NCI-H82 (cell line): ENCODE measurements around the gene OGG1.
"Not testable (repeated sequence)": the region's sequence is repeated elsewhere in the genome, so short reads cannot be mapped to it uniquely, and the experiment has no call there.

ENCODE experiments used
- DNase-seq: peaks from one replicate; lab custom pipeline; 2025; lab: John Stamatoyannopoulos, UW

Gene OGG1

DNA sequence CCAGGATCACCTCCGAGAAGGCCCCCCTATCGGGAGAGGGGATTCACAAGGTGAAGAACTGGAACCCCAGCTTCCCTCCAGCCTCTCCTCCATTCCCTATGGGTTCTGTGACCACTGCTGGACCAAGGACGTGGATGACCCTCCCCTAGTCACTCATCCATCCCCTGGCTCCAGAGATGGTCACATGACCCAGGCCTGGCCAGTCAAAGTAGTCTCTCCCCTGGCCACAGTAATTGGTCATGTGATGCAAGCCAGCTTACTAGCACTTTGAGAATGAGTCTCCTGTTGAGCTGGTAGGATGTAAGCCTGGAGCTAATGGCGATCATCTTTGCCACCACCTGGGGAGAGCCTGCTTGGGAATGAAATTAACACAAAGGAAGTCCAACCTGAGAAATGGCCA, 16.1 kb downstream of the OGG1 start:
- DNase-seq = no peak

DNA sequence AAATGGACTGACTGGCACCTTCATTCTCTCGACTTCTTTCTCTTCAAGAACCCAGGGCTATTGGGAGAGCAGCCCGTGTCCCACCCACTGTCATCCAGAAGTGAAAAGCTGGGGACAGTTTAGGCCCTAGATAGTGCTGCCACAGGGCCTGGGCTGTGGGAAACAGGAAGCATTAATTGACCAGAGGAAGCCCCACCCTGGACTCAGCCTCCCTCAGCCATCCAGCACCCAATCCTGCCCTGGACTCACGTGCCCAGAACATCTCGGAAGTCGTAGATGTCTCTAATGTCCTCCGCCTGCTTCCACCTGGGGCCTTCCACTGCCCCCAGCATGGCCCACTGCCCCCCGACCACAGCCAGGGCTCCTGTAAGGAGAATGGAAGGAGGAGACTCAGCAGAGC, 17.7 kb downstream of the OGG1 start:
- DNase-seq = no peak

DNA sequence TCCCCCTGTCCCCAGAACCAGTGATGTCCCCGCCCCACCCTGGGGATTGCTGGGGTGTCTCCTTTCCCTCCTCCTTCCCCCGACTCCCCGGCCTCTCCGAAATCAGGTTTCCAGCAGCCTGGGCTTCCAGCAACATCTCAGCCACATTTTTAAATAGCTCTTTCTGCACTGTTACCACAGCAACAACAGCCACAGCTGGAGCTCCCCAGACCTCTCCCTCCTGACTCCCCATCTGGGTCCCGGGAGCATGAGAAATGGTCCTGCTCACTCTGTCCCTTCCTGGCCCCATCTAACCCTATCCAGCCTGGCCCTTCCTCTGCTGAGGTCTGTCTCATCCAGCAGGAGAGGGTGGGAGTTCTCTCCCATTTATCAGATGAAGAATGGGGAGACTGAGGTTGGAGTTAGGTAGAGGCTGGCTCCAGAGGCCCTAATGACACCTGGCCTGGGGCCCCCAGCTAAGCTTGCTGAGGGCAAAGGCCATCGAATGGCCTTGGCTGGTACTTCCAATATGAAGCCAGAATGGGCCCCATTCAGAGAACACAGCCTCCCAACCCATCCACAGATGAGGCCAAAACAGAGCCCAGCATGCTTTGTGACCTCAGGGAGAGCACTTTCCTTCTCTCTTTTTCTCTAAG, 18.5 kb downstream of the OGG1 start:
- no peak for DNase-seq

GRCh38 chr3:9769012-9769411, 19.3 kb downstream of the OGG1 start:
- no peak for DNase-seq

DNA sequence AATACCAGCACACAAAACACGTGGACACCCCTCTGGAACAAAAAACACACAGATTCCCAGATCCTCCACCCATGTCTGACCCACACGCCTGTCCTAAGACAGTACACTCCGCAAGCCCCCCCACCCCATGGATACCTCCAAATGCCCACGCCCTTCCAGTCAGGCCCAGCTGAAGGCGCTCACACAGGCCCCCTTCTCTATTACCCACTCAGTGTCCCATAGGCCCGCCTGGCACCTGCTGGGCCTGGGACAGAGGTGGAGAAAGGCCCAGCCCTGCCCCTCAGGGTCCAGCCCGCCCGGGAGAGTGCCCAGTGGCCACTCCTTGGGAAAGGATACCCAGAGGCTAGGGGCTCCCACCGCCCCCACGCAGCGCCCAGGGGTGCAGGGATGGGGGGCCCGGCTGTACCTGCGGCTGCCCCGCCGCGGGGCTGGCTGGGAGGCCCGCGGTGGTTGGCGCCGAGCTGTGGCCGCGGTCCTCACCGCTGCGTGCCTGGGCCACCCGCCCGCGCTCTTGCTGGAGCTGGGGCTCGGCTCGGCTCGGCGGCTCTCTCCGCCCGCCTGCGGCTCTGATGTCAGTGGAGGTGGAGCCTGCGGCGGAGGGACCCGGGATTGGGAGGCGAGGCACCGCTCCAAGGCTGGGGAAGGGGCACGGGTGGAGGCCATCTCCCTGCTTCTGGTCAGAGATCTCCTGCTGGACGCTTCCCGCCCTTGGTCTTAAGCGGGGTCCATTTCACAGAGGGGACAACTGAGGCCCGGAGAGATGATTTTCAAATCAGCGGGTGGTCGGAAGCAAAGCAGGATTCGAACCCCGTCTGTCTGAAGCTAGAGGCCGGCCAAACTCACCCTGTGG, 19.9 kb downstream of the OGG1 start, which contains the start of gene CAMK1:
TSS of gene CAMK1 (minus strand) at position 522 of the 850 bp plus-strand sequence. CDS start 2,198 bp downstream, outside the sequence.
- peak; percentile 59 for DNase-seq

DNA sequence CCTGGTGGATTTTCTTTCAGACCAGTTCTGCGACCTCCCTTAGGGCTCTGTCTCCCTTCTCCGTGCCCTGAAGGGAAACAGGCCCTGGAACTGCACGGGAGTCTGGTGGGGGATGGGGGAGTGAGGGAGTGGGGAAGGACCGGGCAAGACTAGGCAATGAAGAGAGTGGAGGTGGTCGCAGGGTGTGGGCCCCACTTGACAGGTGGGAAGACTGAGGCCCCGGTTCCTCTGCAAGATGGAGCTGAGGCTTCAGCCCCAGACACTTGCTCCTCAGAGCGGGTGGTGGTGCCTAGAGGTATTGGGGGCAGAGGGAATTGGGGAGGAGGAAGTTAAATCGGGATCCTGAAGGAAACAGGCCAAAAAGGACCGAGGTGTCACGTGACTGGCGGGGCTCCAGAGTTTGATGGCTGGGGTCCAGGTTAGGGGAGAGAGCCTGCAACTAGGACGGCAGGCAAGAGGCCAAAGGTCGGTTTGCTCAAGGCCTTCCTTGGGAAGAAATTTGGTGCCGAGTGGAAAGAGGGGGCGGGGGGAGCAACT, 20.6 kb downstream of the OGG1 start:
- DNase-seq = no peak

- DNase-seq = not testable (repeated sequence)
These were observed 21.3 kb downstream of the OGG1 start for GRCh38 chr3:9771007-9771406.

DNA sequence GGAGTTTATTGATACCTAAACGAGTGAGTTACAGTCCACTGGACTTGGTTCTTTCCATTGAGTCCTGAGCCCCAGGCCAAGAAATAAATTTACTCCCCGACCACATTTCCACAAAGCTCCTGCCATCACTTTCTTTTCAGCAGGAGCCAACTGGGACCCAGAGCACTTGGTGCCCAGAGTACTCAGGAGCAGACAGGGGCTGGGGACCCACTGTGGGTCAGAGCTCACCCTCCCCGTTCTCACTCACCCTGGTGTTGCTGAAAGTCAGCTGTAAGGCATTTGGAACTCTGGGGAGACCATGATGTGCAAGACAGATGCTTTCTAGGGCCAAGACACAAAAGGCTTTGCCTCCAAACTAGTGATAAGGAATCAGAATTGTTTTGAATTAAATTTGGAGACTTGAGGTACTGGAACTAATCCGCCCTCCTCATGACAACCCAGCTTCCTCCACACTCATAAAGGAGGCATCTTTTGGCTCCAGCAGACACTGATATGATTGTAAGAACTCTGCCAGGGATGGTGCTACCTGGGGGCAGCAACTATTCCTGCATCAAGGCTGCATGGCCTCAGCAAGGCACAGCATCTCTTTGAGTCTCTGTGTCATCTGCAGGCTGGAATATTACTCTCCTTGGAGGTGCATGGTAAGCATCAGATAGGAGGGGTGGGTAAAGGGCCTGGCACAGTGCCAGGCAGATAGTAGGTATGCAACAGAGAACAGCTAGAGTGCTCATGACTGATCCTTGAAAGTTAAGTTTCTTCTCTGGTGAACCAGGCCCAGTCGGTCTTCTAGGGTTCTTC, 27.3 kb downstream of the OGG1 start:
- no peak for DNase-seq

DNA sequence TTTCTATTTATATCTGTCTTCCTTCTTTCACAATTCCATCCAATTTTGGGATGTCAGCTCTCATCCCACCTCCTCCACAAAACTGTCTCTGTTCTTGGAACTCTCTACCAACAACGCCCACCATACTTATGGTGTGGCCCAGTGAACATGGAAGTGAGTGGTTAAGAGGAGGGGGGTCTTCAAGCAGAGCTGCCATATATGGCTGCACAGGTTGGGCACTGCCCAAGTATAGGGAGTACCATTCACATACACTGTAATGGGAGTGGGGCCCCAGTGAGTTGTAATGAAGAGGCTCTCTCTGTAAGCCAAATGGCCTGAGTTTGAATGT, 27.9 kb downstream of the OGG1 start:
- no peak for DNase-seq

DNA sequence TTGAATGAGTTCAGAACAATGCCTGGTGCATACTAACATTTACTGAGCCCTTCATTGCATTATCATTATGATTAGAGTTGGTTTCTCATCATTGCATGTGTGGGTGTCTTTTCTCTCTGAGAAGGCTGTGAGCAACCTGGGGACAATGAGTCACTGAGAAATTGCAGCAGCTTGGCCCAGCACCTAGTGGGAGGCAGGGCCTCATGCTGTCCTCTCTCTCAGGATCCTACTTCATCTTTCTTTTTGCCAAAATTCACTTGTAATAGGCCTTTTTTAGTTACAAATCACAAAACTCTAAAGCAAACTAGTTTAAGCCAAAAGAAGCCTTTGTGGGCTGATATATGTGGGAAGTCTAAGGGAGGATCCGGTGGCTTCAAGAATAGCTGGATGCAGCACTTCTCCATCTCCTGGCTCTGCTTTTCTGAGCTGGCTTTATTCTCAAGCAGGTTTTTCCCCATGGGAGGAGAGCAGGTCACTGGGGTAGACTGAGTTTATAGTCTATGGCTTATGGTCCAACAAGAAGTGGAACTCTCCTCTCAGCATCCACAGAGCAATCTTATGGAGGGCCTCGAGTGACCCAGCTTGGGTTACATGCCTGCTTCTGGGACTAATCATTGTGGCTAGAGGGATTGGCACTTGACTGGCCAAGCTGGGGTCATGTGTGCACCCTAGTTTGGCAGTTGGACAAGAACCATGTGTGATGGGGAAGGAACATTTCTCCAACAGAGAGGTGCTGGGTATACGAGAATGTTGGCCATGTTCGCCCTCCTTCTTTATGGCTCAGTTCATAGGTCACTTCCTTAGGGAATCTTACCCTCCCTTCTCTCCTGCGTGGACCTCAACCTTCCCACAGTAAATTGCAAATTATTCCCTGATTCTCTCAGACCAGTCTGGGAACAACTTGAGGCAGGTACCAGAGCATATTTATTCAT, 28.7 kb downstream of the OGG1 start:
- no peak for DNase-seq

DNA sequence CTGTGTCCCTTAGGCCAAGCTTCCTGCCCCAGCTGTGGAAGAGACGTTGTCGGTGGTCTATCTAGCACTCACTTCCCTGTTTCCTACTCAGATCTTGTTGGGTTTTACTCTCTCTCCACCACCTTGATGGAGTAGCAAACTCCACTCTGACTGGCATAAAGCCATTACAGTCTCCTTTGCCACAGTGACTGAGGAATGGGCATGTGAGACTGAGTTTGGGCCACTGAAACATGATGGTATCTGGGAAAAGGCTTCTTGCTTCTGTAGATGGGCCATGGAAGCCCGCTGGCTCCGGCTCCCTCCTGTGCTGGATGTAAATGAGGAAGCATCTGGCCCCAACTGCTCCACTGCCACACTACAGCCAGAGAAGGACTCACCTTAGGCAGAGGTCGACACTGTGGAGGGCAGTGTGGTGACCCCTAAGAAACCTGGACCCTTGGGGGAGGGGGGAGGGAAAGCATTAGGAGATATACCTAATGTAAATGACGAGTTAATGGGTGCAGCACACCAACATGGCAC, 29.4 kb downstream of the OGG1 start:
- DNase-seq = no peak

- no peak for DNase-seq
These were observed 30.1 kb downstream of the OGG1 start for GRCh38 chr3:9779721-9780457.

GRCh38 chr3:9780458-9780812, 30.7 kb downstream of the OGG1 start:
- DNase-seq = no peak

DNA sequence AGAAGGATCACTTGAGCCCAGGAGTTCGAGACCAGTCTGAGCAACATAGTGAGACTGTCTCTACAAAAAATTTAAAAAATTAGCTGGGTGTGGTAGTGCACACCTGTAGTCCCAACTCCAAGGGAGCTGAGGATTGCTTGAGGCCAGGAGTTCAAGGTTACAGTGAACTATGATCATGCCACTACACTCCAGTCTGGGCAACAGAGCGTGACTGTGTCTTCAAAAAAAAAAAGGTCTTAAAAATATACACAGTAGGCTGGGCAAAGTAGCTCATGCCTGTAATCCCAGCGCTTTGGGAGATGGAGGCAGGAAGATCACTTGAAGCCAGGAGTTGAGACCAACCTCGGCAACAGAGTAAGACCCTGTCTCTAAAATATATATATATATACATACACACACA, 31.2 kb downstream of the OGG1 start:
- DNase-seq = no peak

- no peak for DNase-seq
These were observed 31.8 kb downstream of the OGG1 start for GRCh38 chr3:9781551-9781950.

DNA sequence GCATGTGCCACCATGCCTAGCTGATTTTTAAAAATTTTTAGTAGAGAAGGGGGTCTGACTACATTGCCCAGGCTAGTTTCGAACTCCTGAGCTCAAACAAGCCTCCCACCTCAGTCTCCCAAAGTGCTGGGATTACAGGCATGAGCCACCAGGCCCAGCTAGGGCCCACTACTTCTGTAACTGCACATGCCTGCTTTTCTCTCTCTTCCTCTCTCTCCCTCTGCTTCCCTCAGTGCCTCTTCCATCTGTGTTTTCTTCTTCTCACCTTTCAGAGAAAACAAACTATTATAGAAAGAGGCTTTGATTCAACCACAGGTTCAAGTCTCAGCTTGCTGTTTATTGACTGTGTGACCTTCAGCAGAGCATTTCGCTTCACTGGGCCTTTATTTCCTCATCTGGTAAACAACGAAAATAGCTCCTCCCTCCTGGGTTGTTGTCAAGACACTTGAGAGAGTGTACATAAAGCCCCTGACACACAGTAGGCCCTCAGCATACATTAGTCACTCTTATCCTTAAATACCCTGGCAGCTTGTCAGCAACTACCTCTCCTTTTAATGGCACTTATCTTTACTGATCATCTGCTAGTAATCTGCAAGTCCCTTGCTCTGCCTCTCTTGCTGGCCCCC, 32.3 kb downstream of the OGG1 start:
- DNase-seq = no peak

- DNase-seq = peak; percentile 17
These were observed 33.0 kb downstream of the OGG1 start for GRCh38 chr3:9782770-9783169.

GRCh38 chr3:9783954-9784353, 34.2 kb downstream of the OGG1 start:
- DNase-seq = no peak

DNA sequence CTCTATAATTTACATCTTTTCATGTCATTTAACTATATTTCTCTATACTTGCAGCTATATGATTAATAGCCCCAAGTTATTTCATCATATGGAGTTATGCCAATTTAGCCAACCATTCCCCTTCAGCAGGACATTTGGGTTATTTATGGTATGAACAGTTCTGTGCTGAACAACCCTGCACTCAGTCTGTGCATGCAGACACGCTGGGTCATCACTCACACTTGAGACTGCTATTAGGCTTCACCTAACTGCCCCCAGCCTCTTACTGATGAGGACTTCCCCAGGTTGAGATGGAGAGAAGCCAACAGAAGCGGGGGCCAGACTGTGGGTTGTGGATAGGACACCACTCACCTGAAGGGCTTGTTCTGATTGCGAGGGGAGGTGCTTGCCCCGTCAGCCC, 35.2 kb downstream of the OGG1 start:
- DNase-seq = no peak

- DNase-seq = no peak
These were observed 35.9 kb downstream of the OGG1 start for GRCh38 chr3:9785602-9786001.
